Hematopoietic multipotent progenitor cell treated with erythropoietin and hydrocortisone succinate and interleukin-3 and kit ligand, for 4 days (in vitro differentiated cells): ENCODE data around the gene GBF1.
"Not testable (repeated sequence)": the region's sequence is repeated elsewhere in the genome, so short reads cannot be mapped to it uniquely, and the experiment has no call there.

Experiments used
- DNase-seq: peaks from one replicate; pipeline ENCODE4 v3.0.0-alpha.2; 2015

GBF1 gene

GRCh38 chr10:102268375-102268888, 23.1 kb downstream of the GBF1 start:
- no peak for DNase-seq

- DNase-seq = no peak
These were observed 23.7 kb downstream of the GBF1 start for GRCh38 chr10:102269017-102269416.

- DNase-seq = no peak
These were observed 28.7 kb downstream of the GBF1 start for GRCh38 chr10:102274062-102274461.

- no peak for DNase-seq
These were observed 30.0 kb downstream of the GBF1 start for GRCh38 chr10:102275343-102275742.

GRCh38 chr10:102279104-102279503, 33.8 kb downstream of the GBF1 start:
- no peak for DNase-seq

GRCh38 chr10:102280397-102281101, 35.2 kb downstream of the GBF1 start:
- DNase-seq = no peak

- DNase-seq = peak; percentile 49
These were observed 35.8 kb downstream of the GBF1 start for GRCh38 chr10:102281102-102281487.

GRCh38 chr10:102283488-102283887, 38.2 kb downstream of the GBF1 start:
- DNase-seq = no peak

GRCh38 chr10:102283890-102284289, 38.6 kb downstream of the GBF1 start:
- no peak for DNase-seq

GRCh38 chr10:102284531-102284930, 39.2 kb downstream of the GBF1 start:
- DNase-seq = no peak

- DNase-seq = no peak
These were observed 39.8 kb downstream of the GBF1 start for GRCh38 chr10:102285133-102285532.

- no peak for DNase-seq
These were observed 40.9 kb downstream of the GBF1 start for GRCh38 chr10:102286216-102286615.

- no peak for DNase-seq
These were observed 42.2 kb downstream of the GBF1 start for GRCh38 chr10:102287538-102287937.

- DNase-seq = no peak
These were observed 42.7 kb downstream of the GBF1 start for GRCh38 chr10:102287991-102288390.

- DNase-seq = no peak
These were observed 44.0 kb downstream of the GBF1 start for GRCh38 chr10:102289356-102289755.

GRCh38 chr10:102289840-102290239, 44.5 kb downstream of the GBF1 start:
- no peak for DNase-seq

GRCh38 chr10:102291221-102291905, 46.0 kb downstream of the GBF1 start:
- DNase-seq = no peak

GRCh38 chr10:102297101-102297500, 51.8 kb downstream of the GBF1 start:
- DNase-seq = no peak

- DNase-seq = no peak
These were observed 53.6 kb downstream of the GBF1 start for GRCh38 chr10:102298899-102299298.

- DNase-seq = no peak
These were observed 54.5 kb downstream of the GBF1 start for GRCh38 chr10:102299873-102300272.

GRCh38 chr10:102300278-102300843, 55.0 kb downstream of the GBF1 start:
- no peak for DNase-seq

GRCh38 chr10:102300912-102301311, 55.6 kb downstream of the GBF1 start:
- DNase-seq = not testable (repeated sequence)

- not testable (repeated sequence) for DNase-seq
These were observed 56.0 kb downstream of the GBF1 start for GRCh38 chr10:102301332-102301731.

GRCh38 chr10:102302611-102303010, 57.3 kb downstream of the GBF1 start:
- DNase-seq = no peak
